Activated T-cell treated with anti-CD3 and anti-CD28 coated beads, Interleukin-2, amount 50 U/mL, for 24 hours (primary cell): ENCODE data around the gene CIB4.

ENCODE experiments used
- DNase-seq: peaks from one replicate; pipeline ENCODE4 v3.0.0-alpha.2; 2020
- H3K27ac Mint-ChIP-seq: 2 replicates; pipeline ENCODE4 v1.8.0; 2020; ENCODE audit warnings: mild to moderate bottlenecking, mixed read lengths
- H3K27me3 Mint-ChIP-seq: 2 replicates; pipeline ENCODE4 v1.8.0; 2020; ENCODE audit warnings: mixed read lengths
- H3K36me3 Mint-ChIP-seq: 2 replicates; pipeline ENCODE4 v1.8.0; 2020; ENCODE audit warnings: low read depth, mixed read lengths
- H3K4me1 Mint-ChIP-seq: 2 replicates; pipeline ENCODE4 v1.8.0; 2020; ENCODE audit warnings: low read depth, mixed read lengths
- H3K4me3 Mint-ChIP-seq: 2 replicates; pipeline ENCODE4 v1.8.0; 2020; ENCODE audit warnings: mild to moderate bottlenecking, moderate library complexity, mixed read lengths
- H3K9me3 Mint-ChIP-seq: 2 replicates; pipeline ENCODE4 v1.8.0; 2020; ENCODE audit warnings: mixed read lengths

Gene CIB4

DNA sequence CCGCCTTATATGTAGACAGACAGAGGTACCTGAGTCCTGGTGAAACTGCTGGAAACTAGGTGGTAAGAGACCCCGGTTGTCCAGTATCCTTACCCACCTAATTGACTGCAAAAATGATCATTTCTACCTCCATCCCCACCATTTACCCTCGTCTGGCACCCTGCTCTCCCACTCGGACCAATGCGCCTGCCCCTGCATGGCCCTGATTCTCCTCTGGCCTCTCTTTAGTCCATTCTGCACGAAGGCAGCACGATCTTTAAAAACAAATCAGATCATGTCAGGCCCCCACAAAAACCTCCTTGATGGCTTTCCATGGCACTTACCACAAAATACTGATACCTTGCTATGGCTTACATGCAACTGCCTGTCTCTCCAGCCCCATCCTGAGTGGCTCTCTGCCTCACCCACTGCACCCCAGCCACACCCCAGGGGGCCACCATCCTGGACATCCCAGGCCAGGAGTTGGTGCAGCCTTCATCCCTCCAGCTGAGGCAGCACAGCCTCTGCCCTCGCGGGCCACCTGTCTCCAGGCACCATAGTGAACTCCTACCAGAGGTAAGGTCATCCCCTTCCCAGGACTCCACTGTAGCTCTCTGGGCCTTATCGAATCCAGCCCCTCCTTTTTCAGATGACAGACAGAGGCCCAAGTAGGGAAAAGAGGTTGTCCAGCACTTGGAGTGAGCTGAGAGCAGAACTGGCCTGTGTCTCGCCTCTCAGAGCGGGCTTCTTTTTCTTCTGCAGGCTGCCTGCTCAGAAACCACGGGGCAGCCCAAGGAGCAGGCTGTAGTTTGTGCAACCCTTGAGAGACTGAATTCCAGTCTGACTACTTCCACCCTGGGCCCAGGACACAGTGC, 12.3 kb upstream of the CIB4 start:
- Mint-ChIP-seq H3K4me3 (no peak overlapping the region), H3K4me1 (no peaks in the 10 kb centered on the region), H3K36me3 (no peaks in the 10 kb centered on the region), H3K9me3 (peaks cover 2% of the 10 kb centered on the region), H3K27me3 (peaks cover 24% of the 10 kb centered on the region), H3K27ac (no peak overlapping the region)
- DNase-seq, result no peak

DNA sequence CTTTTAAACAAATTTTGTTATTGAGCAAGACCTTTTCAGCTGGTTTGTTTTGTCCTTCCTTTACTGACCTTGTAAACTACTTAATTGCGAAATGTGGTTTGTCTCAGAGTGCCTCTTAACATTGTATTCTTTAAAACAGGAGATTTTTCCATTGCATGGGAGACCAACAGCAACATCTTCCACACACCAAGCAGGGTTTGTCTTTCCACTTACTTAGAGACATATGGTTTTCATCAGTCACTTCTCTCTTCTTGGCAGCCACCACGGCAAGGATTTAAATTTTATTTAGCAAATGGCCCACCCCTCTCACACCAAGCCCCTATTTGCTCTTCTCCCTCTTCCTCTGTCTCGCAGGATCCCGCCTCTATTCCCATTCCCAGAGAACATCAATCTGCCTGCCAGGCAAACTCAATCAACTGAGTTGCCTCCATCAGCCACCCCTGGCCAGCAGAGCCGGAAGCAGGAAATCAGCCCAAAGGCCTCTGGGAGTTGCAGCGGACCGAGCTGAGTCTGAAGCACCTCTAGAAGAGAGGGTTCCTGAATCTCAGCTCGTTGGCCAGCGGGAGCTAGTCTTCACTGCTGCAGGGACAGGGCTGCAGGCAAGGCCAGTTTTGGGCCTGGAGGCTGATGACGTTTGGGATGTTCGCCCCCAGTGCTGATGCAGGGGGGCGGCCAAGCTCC, 11.3 kb upstream of the CIB4 start:
- no peaks in the 10 kb centered on the region for H3K36me3 Mint-ChIP-seq
- no peak for DNase-seq
- no peaks in the 10 kb centered on the region for H3K4me1 Mint-ChIP-seq
- H3K27me3 Mint-ChIP-seq, result peaks cover 20% of the 10 kb centered on the region
- no peak overlapping the region for H3K4me3 Mint-ChIP-seq
- H3K9me3 Mint-ChIP-seq, result peaks cover 2% of the 10 kb centered on the region
- no peak overlapping the region for H3K27ac Mint-ChIP-seq

DNA sequence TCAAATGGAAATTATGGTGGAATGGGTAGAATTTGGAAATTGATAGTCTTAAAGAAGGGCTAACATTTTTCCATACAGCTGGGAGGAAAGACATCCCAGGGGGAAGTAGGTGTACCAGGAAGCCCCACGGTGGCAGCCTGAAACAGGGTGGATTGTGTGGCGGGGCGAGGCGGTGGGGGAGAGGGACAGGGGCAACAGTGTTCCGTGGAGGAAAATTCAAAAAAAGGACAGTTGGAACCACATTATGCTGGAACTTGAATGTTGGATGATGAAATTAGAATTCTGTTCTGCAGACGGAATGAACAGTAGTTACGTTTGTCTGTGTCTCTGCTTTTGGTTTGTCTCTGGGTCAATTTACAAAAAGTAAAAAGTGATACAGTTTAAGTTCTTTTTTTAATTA, 10.6 kb upstream of the CIB4 start:
- H3K27me3 Mint-ChIP-seq, result peaks cover 16% of the 10 kb centered on the region
- H3K9me3 Mint-ChIP-seq, result no peaks in the 10 kb centered on the region

DNA sequence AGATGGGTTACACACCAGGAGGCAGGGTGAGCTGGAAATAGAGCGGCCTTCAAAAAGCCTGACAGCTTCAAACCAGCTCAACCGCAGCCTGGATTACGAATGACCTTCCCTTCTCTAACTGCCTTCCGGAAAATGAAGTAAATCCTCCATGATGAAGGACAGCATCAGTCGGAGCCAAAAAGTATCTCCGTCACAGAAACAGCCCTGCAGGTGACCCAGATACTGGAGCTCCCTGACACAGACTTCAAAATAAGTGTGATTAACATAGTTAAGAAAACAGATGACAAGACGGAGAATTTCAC, 10.3 kb upstream of the CIB4 start:
- H3K4me3 Mint-ChIP-seq, result no peak overlapping the region
- no peak overlapping the region for H3K27ac Mint-ChIP-seq
- no peak for DNase-seq
- no peaks in the 10 kb centered on the region for H3K4me1 Mint-ChIP-seq
- no peaks in the 10 kb centered on the region for H3K36me3 Mint-ChIP-seq
- H3K9me3 Mint-ChIP-seq, result no peaks in the 10 kb centered on the region
- peaks cover 19% of the 10 kb centered on the region for H3K27me3 Mint-ChIP-seq

More for the DNA sequence above, 10.6 kb upstream of the CIB4 start:
- Mint-ChIP-seq H3K4me3 (no peak overlapping the region), H3K36me3 (no peaks in the 10 kb centered on the region), H3K4me1 (no peaks in the 10 kb centered on the region), H3K27ac (no peak overlapping the region)
- DNase-seq, result no peak

DNA sequence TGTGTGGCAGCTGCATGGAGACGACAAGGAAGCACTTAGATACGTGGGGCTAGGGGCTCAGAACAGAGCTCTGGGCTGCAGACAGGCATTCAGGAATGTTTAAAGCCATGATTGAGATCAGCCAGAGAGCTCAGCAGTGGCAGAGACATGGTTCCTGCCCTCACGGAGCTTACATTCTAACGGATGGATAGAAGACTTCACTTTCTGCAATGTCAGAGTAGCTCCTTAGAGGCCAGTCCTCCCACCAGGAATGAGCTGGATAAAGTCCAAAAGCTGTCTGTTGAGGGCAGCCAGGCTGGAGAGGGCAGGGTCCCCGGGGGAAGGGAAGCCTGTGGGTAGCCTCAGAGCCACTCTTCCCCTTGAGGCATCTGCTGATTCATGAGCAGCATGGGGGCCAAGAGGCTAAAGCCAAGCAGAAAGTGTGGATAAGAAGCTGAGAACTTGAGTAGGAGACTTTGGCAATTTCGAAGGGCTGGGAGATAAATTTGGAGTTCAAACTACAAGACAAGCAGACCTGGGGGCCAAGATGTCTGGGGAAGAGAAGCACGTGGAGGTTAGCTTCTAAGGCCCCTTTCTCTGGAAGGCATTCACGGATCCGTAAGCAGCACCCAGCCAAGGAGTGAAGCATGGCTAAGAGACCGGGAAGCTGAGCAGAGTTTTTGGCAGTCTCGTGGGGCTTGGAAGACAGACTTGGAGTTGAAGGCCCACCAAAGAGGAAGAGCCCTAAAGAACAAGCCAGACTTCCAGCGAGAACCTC, 9.7 kb upstream of the CIB4 start:
- DNase-seq, result peak; percentile 1

DNA sequence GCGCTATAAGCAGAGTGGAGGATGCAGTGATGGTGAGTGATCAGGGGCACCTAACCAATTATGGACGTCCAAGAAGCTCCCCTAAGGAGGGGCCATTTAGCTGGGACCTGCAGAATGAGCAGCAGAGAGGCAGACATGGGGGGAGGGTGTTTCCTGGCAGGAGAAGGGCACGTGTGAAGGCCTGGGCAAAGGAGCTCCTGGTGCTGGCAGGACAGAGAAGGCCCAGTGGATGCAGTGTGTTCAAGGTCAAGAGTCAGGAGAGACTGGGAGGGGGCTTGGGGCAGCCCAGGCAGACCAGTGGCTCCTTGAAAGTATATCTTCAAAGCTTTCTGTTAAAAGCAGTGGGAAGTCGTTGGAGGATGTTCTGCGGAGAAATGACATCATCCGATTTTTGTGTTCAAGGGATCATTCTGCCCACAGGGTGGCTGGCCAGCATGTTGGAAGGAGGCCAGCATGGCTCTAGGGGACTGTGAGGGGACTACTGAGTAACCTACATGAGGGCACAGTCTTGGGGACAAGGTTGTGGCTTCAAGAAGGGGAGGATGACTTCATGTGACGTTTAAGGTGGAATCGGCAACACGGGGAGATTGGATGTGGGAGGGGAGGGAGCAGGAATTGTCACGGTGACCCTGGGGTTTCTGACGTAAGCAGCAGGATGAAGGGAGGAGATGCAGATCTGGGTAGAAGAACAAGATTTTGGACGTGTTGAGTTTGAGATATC, 9.0 kb upstream of the CIB4 start:
- no peaks in the 10 kb centered on the region for H3K4me1 Mint-ChIP-seq

More for the DNA sequence above, 9.7 kb upstream of the CIB4 start:
- Mint-ChIP-seq H3K27me3 (peaks cover 24% of the 10 kb centered on the region), H3K4me3 (no peak overlapping the region), H3K9me3 (no peaks in the 10 kb centered on the region), H3K4me1 (no peaks in the 10 kb centered on the region), H3K27ac (no peak overlapping the region), H3K36me3 (no peaks in the 10 kb centered on the region)

DNA sequence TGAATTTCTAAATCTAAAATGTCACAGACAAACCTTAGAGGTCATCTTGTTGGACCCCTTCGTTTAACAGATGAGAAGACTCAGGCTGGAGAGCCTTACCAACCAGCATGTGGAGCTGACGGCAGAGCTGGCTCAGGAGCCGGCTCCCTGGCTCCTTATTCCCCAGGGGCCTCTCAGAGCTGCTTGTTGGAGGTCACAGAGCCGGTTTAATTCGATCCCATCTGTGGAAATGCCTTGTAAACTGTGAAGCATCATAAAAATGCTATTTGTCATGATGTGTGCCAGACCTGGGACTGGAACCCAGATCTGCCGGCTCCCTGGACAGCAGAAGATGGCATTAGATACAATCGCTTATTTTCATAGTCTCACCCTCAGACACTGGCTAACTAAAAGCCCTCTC, 8.2 kb upstream of the CIB4 start:
- Mint-ChIP-seq H3K27me3 (peaks cover 37% of the 10 kb centered on the region), H3K36me3 (no peaks in the 10 kb centered on the region), H3K4me3 (no peak overlapping the region), H3K27ac (no peak overlapping the region), H3K4me1 (no peaks in the 10 kb centered on the region), H3K9me3 (no peaks in the 10 kb centered on the region)
- DNase-seq, result no peak

More for the DNA sequence above, 9.0 kb upstream of the CIB4 start:
- no peaks in the 10 kb centered on the region for H3K9me3 Mint-ChIP-seq
- no peak overlapping the region for H3K4me3 Mint-ChIP-seq
- no peak overlapping the region for H3K27ac Mint-ChIP-seq
- peak; percentile 6 for DNase-seq
- no peaks in the 10 kb centered on the region for H3K36me3 Mint-ChIP-seq
- H3K27me3 Mint-ChIP-seq, result peaks cover 31% of the 10 kb centered on the region

DNA sequence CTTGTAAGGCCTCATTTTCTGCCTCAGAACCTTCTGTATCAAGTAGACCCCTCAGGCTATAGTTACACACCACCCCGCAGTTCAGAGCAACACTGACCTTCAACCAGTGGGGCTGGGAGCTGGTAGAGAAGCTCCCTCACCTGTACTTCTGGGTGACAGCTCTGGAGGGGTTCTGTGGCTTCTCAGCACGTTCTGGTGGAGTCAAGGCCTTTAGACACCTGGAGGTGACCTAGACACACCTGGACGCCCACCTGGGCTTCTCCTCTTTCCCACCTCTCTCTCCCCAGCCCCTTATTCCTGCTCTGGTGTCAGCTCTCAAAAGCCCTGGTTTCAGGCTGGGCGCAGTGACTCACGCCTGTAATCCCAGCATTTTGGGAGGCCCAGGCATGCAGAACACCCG, 7.3 kb upstream of the CIB4 start:
- no peak for DNase-seq
- Mint-ChIP-seq H3K4me3 (no peak overlapping the region), H3K4me1 (no peaks in the 10 kb centered on the region), H3K27ac (no peak overlapping the region), H3K36me3 (no peaks in the 10 kb centered on the region), H3K27me3 (peaks cover 41% of the 10 kb centered on the region), H3K9me3 (no peaks in the 10 kb centered on the region)

DNA sequence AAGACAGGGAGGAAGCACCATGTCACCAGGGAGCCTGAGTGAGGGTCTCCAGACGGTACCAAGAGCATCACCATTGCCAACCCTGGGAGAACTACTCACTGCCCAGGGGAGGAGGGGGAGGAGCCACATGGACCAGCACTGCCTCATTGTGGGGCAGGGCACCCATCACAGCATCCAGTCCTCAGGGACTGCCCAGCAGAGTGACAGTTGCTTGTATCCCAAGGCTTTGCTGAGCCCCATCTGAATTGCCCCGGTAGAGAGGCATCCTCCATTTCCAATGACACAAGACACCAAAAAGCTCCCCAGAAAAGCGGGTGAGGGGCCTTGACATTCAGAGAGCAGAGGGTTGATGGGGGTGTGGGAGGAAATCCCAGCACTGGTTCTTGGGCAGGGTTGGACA, 6.8 kb upstream of the CIB4 start:
- H3K4me1 Mint-ChIP-seq, result no peaks in the 10 kb centered on the region
- H3K36me3 Mint-ChIP-seq, result no peaks in the 10 kb centered on the region
- no peaks in the 10 kb centered on the region for H3K9me3 Mint-ChIP-seq
- H3K27ac Mint-ChIP-seq, result no peak overlapping the region
- H3K27me3 Mint-ChIP-seq, result peaks cover 43% of the 10 kb centered on the region
- no peak for DNase-seq
- no peak overlapping the region for H3K4me3 Mint-ChIP-seq

DNA sequence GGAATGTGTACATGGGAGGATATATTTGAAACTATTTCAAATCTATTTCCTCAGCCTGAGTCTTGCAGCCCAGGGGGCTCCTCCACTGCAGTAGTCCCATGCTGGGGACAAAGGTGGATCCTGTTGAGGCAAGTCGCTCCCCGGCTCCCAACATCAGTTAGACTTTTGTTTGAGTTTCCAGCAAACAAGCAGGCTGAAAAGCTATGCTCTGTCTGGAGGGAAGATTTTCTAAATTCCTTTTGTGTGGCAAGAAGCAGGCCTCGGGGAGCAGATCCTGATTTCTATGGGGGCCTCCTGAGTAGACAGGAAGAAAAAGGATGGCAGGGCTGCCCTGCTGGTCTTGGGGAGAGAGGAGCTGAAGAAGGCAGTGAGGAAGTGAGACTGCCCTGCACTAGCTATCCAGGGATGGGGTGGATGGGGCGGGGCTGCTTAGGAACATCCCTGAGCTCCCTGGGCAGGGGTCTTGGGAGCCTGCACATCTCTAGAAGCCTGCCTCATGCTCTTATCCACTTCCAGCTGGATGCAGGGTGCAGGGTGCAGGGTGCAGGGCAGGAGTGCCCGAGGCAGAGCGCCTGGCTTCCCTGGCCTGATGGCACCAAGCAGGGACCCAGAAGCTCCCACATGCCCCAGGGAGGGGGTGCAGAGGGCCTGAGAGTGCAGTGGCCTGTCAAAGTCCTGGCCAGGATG, 6.0 kb upstream of the CIB4 start:
- Mint-ChIP-seq H3K4me1 (no peaks in the 10 kb centered on the region), H3K27me3 (peaks cover 51% of the 10 kb centered on the region), H3K36me3 (no peaks in the 10 kb centered on the region), H3K9me3 (no peaks in the 10 kb centered on the region), H3K4me3 (no peak overlapping the region), H3K27ac (no peak overlapping the region)
- DNase-seq, result peak; percentile 14

DNA sequence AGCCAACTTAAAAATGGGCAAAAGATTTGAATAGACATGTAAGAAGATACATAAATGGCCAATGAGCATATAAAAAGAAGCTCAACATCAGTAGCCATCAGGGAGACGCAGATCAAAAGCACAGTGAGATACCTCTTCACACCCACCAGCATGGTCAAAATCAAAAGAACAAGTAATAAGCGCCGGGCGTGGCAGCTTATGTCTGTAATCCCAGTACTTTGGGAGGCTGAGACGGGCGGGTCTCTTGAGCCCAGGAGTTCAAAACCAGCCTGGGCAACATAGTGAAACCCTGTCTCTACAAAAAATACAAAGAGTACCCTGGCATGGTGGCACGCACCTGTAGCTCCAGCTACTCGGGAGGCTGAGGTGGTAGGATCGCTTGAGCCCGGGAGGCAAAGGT, 4.6 kb upstream of the CIB4 start:
- peaks cover 57% of the 10 kb centered on the region for H3K27me3 Mint-ChIP-seq
- no peaks in the 10 kb centered on the region for H3K36me3 Mint-ChIP-seq

DNA sequence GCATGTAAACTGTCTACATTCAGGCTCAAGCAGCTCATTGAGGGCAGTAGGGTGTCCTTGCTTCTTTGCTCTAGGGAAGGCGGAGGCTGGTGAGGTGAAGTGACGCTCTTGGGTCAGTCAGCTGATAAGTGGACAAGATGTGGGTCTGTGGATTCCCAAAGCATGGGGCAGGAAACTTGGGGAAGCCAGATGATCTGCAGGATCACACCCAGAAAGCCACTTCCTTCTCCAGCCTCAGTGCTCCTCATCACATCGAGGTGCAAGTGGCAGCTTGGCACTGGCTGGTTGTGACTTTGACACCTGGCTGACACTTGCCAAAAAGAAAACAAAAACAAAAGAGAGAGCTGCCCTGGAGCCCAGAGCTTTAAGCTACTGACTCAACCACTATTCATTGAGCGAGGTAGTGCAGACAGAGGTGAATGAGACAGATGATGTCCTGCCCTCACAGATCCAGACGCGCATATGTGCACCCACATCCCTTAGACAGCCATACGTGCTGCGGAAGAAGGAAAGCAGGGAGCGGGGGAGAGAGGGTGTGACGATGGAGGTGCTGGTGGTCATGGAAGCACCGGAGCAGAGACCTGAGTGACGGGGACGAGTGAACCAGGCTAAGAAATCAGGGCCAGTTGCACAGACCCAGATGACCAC, 3.1 kb upstream of the CIB4 start:
- Mint-ChIP-seq H3K36me3 (no peaks in the 10 kb centered on the region), H3K4me1 (no peaks in the 10 kb centered on the region), H3K27me3 (peaks cover 57% of the 10 kb centered on the region), H3K27ac (no peak overlapping the region), H3K9me3 (no peaks in the 10 kb centered on the region), H3K4me3 (no peak overlapping the region)
- no peak for DNase-seq

More for the DNA sequence above, 4.6 kb upstream of the CIB4 start:
- no peak overlapping the region for H3K4me3 Mint-ChIP-seq
- H3K9me3 Mint-ChIP-seq, result no peaks in the 10 kb centered on the region
- H3K4me1 Mint-ChIP-seq, result no peaks in the 10 kb centered on the region
- H3K27ac Mint-ChIP-seq, result no peak overlapping the region
- DNase-seq, result no peak

DNA sequence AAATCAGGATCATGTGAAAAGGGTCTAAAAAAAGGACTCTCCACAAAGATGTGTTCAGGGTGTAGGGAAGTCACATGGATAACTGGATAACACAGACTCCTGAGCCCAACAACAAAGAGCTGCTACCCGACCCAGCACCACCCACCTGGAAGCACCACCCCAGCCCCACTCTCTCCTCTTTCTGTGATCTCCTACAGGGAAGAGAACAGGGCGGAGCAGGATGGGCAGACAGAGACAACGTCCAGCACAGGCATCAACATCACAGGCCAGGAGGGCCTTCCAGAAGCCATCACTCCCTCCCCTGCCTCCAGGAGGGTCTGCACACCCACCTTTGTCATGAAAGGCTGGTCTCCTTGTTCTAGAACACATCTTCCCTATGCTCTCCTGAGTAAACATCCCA, 1.3 kb upstream of the CIB4 start:
- H3K27me3 Mint-ChIP-seq, result peaks cover 54% of the 10 kb centered on the region
- no peak for DNase-seq
- no peaks in the 10 kb centered on the region for H3K36me3 Mint-ChIP-seq
- no peaks in the 10 kb centered on the region for H3K9me3 Mint-ChIP-seq
- H3K4me1 Mint-ChIP-seq, result no peaks in the 10 kb centered on the region
- no peak overlapping the region for H3K27ac Mint-ChIP-seq
- H3K4me3 Mint-ChIP-seq, result no peak overlapping the region
